Activated CD4-positive, alpha-beta memory T cell treated with anti-CD3 and anti-CD28 coated beads for 36 hours (primary cell): ENCODE measurements around the gene PPP1R1C. TPM values are rescaled to one million over a fixed set of nuclear protein-coding genes. Genes with fewer than 3 reads are reported as not detected.

Experiments used
- CTCF ChIA-PET: fragments of 350-600 bp; sonication (Branson Sonifier 250); formaldehyde crosslinking; loops from one replicate; lab custom pipeline; 2021; ENCODE audit warnings: antibody characterized with exemption, inconsistent platforms; lab: Charles Lee
- POLR2A ChIA-PET: fragments of 350-600 bp; sonication (Branson Sonifier 250); formaldehyde crosslinking; loops from one replicate; lab custom pipeline; 2021; ENCODE audit warnings: antibody characterized with exemption; lab: Charles Lee
- DNase-seq: peaks from one replicate; pipeline ENCODE4 v3.0.0-alpha.2; 2020
- H3K27ac Mint-ChIP-seq: one replicate; pipeline ENCODE4 v1.8.0; 2021; ENCODE audit warnings: mixed read lengths
- H3K27me3 Mint-ChIP-seq: one replicate; pipeline ENCODE4 v1.8.0; 2021; ENCODE audit warnings: mixed read lengths
- H3K36me3 Mint-ChIP-seq: one replicate; pipeline ENCODE4 v1.8.0; 2021; ENCODE audit warnings: mixed read lengths
- H3K4me1 Mint-ChIP-seq: one replicate; pipeline ENCODE4 v1.8.0; 2021; ENCODE audit warnings: low read depth, mixed read lengths
- H3K4me3 Mint-ChIP-seq: one replicate; pipeline ENCODE4 v1.8.0; 2021; ENCODE audit warnings: mild to moderate bottlenecking, mixed read lengths
- H3K9me3 Mint-ChIP-seq: one replicate; pipeline ENCODE4 v1.8.0; 2021; ENCODE audit warnings: mixed read lengths
- intact Hi-C: fragments of 100-400 bp; cut with micrococcal nuclease; formaldehyde crosslinking; loops from one replicate; pipeline ENCODE4 v1.15.1; 2023
- total RNA-seq, 2 experiments: library from RNA; stranded (reverse); gene quantifications; one replicate each; pipeline ENCODE4 v1.2.3, GENCODE V29; 2021

The PPP1R1C gene
- total RNA-seq, 2 experiments from 2014 or later, result not detected

DNA sequence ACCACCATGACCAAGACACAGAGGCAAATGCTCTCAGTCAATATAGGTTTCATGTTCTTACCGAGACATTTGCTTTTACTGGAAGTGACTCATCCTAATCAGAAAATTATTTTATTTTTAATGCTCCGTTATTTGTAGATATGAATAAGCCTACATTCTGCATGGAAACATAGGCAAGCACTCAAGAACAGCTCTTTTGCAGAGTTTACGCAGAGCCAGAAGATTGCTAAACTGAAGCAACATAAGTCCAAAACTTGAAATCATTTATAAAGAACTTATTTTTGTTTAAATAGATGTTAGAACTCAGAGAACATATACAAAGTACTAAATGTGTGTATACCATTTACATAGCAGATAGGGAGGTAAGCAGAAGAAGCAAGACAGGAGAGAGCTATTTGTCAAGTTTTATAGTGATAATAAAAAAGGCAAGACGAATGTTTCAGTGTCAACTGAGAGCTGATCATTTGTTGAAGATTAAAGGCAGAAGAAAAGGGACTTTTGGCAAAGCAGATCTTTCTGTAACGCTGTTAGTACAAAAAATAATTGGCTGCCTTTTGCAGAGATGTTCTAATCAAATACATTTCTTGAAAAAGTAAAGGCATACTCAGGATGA, 12.4 kb upstream of the PPP1R1C start:
- peaks cover 17% of the 10 kb centered on the region for H3K27me3 Mint-ChIP-seq
- H3K4me1 Mint-ChIP-seq, result peaks cover 2% of the 10 kb centered on the region
- CTCF ChIA-PET, result no interaction called here
- peaks cover 3% of the 10 kb centered on the region for H3K9me3 Mint-ChIP-seq
- intact Hi-C loops, result no loop called here
- POLR2A ChIA-PET, result no interaction called here
- no peak for DNase-seq
- H3K27ac Mint-ChIP-seq, result no peak overlapping the region
- H3K4me3 Mint-ChIP-seq, result no peak overlapping the region
- no peaks in the 10 kb centered on the region for H3K36me3 Mint-ChIP-seq

GRCh38 chr2:181977661-181978350, 7.8 kb upstream of the PPP1R1C start:
- Mint-ChIP-seq H3K27me3 (no peaks in the 10 kb centered on the region), H3K36me3 (no peaks in the 10 kb centered on the region), H3K9me3 (no peaks in the 10 kb centered on the region), H3K4me3 (no peak overlapping the region), H3K27ac (no peak overlapping the region), H3K4me1 (peaks cover 2% of the 10 kb centered on the region)
- POLR2A ChIA-PET, result no interaction called here
- DNase-seq, result peak; percentile 46
- CTCF ChIA-PET, result no interaction called here
- intact Hi-C loops, result no loop called here

DNA sequence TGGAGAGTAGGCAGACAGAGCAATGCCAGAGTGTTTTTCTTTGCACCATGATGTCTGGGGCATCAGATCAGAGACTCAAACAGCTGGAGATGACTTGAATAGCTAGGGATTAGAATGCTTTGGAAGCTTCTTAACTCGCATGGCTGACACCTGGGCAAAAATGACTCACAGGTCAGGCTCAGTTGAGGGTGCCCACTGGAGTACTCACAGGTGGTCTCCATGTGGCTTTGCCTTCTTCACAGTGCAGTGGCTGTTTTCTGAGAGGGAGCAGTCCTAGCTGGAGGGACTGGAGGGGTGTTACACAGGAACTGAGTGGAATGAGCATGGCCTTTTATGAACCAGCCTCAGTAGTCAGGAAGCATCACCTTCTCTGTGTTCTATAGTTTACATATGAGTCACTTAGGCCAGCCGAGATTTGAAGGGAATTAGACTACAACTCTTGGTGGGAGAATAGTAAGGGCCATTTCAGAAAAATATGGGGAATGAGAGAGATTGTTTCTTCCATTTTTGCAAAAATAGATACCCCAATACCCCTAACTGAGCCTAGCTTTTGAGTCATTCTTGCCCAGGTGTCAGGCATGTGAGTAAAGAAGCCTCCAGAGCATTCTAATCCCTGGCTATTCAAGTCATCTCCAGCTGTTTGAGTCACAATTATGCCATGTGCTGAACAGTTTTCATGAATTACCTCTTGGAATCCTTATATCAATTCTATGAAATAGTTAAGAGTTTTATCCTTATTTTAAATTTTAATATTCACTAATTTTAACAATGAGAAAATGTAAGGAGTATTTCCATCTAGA, 7.1 kb upstream of the PPP1R1C start:
- no peak overlapping the region for H3K4me3 Mint-ChIP-seq
- DNase-seq, result no peak
- peaks cover 2% of the 10 kb centered on the region for H3K4me1 Mint-ChIP-seq
- intact Hi-C loops, result no loop called here
- ChIA-PET POLR2A (no interaction called here), CTCF (no interaction called here)
- no peaks in the 10 kb centered on the region for H3K9me3 Mint-ChIP-seq
- H3K27ac Mint-ChIP-seq, result no peak overlapping the region
- no peaks in the 10 kb centered on the region for H3K36me3 Mint-ChIP-seq
- no peaks in the 10 kb centered on the region for H3K27me3 Mint-ChIP-seq

DNA sequence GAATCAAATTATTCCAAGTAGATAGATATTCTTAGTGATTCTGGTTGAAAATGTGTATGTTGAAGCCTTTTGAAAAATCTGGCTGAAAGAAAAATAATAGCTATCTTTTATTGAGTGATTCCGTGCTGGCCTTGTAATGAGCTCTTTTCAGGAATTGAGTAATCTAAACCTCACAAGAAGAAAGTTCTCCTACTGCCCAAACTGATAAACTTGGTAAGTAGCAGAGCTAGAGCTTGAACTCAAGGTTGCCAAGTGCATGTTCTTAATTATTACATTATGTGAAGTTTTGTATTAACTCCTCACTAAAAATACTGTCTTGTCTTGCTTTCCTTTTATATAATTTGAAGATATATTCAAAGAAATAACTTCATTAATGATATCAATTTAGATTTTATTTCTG, 1.6 kb upstream of the PPP1R1C start:
- H3K27me3 Mint-ChIP-seq, result no peaks in the 10 kb centered on the region
- CTCF ChIA-PET, result no interaction called here
- POLR2A ChIA-PET, result no interaction called here
- no peaks in the 10 kb centered on the region for H3K9me3 Mint-ChIP-seq
- H3K27ac Mint-ChIP-seq, result no peak overlapping the region
- DNase-seq, result no peak
- no peaks in the 10 kb centered on the region for H3K36me3 Mint-ChIP-seq
- intact Hi-C loops, result no loop called here
- H3K4me1 Mint-ChIP-seq, result no peaks in the 10 kb centered on the region
- no peak overlapping the region for H3K4me3 Mint-ChIP-seq

GRCh38 chr2:181984814-181985631, 630 bp upstream of the PPP1R1C start:
- no peaks in the 10 kb centered on the region for H3K9me3 Mint-ChIP-seq

GRCh38 chr2:181988154-181988924, 2.7 kb downstream of the PPP1R1C start:
- Mint-ChIP-seq H3K27me3 (peaks cover 2% of the 10 kb centered on the region), H3K4me1 (no peaks in the 10 kb centered on the region), H3K9me3 (no peaks in the 10 kb centered on the region), H3K27ac (no peak overlapping the region), H3K4me3 (no peak overlapping the region), H3K36me3 (no peaks in the 10 kb centered on the region)
- ChIA-PET CTCF (no interaction called here), POLR2A (no interaction called here)
- intact Hi-C loops, result no loop called here
- DNase-seq, result no peak

More at GRCh38 chr2:181984814-181985631, 630 bp upstream of the PPP1R1C start:
- Mint-ChIP-seq H3K4me3 (no peak overlapping the region), H3K4me1 (no peaks in the 10 kb centered on the region), H3K36me3 (no peaks in the 10 kb centered on the region), H3K27ac (no peak overlapping the region), H3K27me3 (no peaks in the 10 kb centered on the region)
- intact Hi-C loops, result no loop called here
- ChIA-PET POLR2A (no interaction called here), CTCF (no interaction called here)
- no peak for DNase-seq

DNA sequence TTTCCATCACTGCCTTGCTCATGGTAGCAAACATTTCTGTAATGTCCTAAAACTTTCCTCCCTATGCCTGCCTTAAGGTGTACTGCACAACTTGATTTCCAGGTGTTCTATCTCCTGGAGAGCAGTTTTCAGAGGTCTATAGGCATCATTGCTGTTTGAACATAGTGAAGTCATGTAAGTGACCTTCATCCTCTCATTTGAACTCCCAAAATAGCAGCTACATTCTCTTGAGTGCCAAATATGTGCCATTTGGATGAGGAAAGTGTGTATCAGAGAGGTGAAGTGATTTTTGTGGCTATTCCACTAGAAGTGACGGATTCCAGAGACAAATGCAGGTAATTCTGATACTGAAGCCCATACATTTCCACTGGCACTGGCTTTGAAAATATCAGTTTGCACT, 3.4 kb downstream of the PPP1R1C start:
- DNase-seq, result no peak
- H3K4me1 Mint-ChIP-seq, result no peaks in the 10 kb centered on the region
- H3K4me3 Mint-ChIP-seq, result no peak overlapping the region
- intact Hi-C loops, result no loop called here
- no peak overlapping the region for H3K27ac Mint-ChIP-seq
- H3K36me3 Mint-ChIP-seq, result no peaks in the 10 kb centered on the region
- CTCF ChIA-PET, result no interaction called here
- POLR2A ChIA-PET, result no interaction called here
- peaks cover 2% of the 10 kb centered on the region for H3K27me3 Mint-ChIP-seq
- no peaks in the 10 kb centered on the region for H3K9me3 Mint-ChIP-seq

GRCh38 chr2:181991171-181991885, 5.7 kb downstream of the PPP1R1C start:
- DNase-seq, result no peak
- ChIA-PET POLR2A (no interaction called here), CTCF (no interaction called here)
- no peaks in the 10 kb centered on the region for H3K4me1 Mint-ChIP-seq
- no peak overlapping the region for H3K27ac Mint-ChIP-seq
- H3K4me3 Mint-ChIP-seq, result no peak overlapping the region
- peaks cover 4% of the 10 kb centered on the region for H3K27me3 Mint-ChIP-seq
- intact Hi-C loops, result no loop called here
- H3K36me3 Mint-ChIP-seq, result no peaks in the 10 kb centered on the region
- no peaks in the 10 kb centered on the region for H3K9me3 Mint-ChIP-seq

DNA sequence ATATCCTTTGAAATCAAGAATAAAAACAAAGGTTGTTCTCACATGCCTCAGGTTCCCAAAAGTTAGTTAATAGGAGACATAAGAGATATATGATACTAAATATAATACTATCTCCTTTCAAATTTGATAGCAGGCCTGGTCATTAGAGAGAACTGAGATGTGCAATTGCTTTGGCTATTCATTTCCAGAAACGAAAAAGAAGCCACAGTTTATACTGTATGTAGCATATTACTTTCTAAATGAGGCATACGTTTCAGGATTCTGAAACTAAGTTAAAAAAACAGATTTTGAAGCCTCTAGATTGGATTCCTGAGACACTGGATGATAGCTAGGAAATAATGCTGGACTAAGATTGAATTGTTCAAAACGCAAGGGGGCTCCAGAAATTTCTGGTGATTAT, 7.1 kb downstream of the PPP1R1C start:
- no peaks in the 10 kb centered on the region for H3K36me3 Mint-ChIP-seq
- POLR2A ChIA-PET, result no interaction called here
- H3K4me1 Mint-ChIP-seq, result peaks cover 1% of the 10 kb centered on the region
- H3K27me3 Mint-ChIP-seq, result peaks cover 5% of the 10 kb centered on the region
- no peak overlapping the region for H3K4me3 Mint-ChIP-seq
- no peak overlapping the region for H3K27ac Mint-ChIP-seq
- CTCF ChIA-PET, result interaction anchor here (1.0 kb wide), 1 partner anchor 39 kb away, joined by 3 read pairs; no protein-coding TSS in a partner anchor
- H3K9me3 Mint-ChIP-seq, result no peaks in the 10 kb centered on the region
- no peak for DNase-seq
- intact Hi-C loops, result no loop called here

DNA sequence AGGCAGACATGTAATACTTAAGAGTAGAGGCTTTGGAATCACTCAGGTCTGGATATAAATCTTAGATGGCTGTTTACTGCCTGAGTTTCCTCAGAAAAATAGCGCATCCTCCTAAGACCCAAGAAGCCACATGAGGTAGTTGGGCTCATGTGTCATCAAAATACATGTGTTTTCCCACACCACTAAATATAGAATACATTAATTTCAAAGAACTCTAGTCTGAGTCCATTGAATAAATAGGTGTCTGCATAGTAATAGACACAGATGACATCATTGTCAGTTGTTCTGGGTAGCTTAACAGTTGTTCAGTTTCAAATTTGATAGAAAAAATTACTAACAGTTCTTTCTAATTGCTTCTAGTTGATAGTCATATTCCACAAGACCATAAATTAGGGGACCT, 9.6 kb downstream of the PPP1R1C start:
- CTCF ChIA-PET, result no interaction called here

More for the DNA sequence above, 9.6 kb downstream of the PPP1R1C start:
- Mint-ChIP-seq H3K4me3 (no peak overlapping the region), H3K9me3 (no peaks in the 10 kb centered on the region), H3K36me3 (no peaks in the 10 kb centered on the region), H3K27me3 (peaks cover 6% of the 10 kb centered on the region), H3K27ac (no peak overlapping the region), H3K4me1 (peaks cover 2% of the 10 kb centered on the region)
- POLR2A ChIA-PET, result no interaction called here
- intact Hi-C loops, result no loop called here
- DNase-seq, result no peak
